GM19351 (cell line): ENCODE results near the gene SLC29A3.
"Not testable (repeated sequence)": the region's sequence is repeated elsewhere in the genome, so short reads cannot be mapped to it uniquely, and the experiment has no call there.

ENCODE experiments used
- ATAC-seq: cut with Tn5 transposase; IDR thresholded peaks from one replicate; pipeline ENCODE4 v1.9.1; 2021; ENCODE audit warnings: mild to moderate bottlenecking, moderate library complexity; ENCODE audit not compliant: unreplicated experiment

The SLC29A3 gene

DNA sequence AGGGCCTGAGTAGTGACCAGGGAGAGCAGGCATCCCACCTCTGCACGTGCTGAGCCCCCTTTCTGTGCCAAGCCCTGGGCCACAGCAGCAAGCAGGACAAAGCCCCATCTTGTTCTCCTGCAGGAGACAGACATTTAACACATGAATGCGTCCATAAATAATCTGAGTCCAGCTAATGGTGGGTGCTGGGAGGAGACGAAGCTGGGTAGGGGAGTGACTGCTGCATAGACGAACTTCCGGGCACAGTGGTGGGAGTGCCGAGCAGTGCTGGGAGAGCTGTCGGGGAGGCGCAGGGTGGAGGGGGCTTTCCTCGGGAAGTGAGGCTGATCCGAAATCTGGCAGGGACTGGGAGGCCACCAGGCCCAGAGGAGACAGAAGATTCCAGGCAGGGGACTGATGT is 35.2 kb upstream of the SLC29A3 start:
- no peak for ATAC-seq

DNA sequence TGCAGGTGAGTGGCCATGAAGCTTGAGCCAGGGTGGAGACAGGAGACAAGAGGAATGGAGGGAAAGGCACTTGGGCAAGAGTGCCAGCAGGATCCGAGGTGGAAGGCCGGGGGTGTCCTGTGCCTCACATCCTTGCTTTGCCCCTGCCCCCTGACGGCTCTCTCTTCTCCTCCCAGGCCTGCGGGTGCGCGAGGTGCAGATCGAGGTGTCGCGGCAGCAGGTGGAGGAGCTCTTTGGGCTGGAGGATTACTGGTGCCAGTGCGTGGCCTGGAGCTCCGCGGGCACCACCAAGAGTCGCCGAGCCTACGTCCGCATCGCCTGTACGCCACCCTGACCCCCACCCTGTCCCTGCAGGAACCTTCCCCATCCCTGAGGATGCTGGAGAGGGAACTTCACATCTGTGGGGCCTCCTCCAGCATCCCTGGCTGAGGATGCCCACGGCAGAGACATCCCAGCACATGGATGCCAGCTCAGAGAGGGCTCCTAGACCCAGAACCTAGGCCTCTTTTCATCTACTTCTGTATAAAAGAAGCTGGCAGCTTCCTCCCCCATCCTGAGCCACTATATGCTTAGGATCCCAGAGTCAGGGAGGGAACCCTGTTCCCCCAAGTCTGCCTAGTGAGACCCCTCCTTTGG is 34.4 kb upstream of the SLC29A3 start:
- ATAC-seq, result no peak

DNA sequence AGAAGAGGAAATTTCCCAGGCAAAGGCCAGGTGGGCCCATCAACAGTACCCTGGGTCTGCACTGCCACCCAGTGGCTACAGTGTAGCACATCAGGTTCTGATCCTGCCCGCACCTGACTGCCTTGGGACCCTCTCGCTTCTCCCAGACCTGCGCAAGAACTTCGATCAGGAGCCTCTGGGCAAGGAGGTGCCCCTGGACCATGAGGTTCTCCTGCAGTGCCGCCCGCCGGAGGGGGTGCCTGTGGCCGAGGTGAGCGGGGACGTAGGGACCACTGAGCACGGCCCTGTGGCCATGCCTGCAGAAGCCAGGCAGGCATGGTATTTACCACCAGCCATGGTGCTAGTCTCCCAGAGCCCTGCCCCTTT is 33.9 kb upstream of the SLC29A3 start:
- no peak for ATAC-seq

DNA sequence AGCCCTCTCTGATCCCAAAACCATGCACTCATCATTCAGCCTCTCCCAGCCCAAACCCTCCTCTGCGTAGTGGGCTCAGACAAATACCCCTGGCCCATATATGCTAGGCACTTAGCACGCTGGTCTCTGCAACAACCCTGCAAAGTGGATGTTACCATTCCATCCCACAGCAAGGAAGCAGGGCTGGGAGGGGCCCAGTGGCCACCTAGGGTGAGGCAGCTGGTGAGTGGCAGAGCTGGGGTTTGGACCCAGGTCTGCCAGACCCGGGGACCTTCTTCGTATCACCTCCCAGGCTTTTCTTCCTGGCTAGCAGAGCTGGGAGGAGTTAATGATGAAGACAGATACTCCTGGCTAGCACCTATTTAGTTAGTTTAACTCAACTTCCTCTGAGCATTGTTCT is 33.1 kb upstream of the SLC29A3 start:
- no peak for ATAC-seq

DNA sequence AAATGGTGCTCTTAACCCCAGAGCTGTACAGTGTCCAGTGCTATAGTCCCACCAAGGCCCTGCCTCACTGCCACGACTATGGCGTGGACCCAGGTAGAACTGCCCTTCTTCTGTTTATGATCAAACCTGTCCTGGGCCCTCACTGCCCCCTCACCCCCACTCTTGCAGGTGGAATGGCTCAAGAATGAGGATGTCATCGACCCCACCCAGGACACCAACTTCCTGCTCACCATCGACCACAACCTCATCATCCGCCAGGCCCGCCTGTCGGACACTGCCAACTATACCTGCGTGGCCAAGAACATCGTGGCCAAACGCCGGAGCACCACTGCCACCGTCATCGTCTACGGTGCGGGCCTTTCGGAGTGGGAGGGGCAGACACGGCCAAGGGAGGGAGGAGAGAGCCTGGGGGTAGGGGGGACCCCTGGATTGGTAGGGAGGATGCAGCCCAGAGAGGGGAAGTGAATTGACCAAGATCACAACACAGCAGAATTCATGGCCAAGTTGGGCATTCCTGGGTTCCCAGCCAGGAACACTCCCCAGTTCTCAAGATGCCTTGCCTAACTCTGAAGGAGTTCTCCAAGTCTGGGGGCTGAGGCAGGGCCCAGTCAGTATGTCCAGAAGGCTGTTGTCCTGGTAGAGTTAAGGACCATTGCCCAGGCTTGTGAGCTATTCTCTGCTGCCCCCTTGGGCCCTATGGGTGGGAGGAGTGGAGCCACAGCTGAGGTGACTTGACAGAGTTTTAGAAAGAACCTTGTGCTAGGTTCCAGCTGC is 32.4 kb upstream of the SLC29A3 start:
- no peak for ATAC-seq

DNA sequence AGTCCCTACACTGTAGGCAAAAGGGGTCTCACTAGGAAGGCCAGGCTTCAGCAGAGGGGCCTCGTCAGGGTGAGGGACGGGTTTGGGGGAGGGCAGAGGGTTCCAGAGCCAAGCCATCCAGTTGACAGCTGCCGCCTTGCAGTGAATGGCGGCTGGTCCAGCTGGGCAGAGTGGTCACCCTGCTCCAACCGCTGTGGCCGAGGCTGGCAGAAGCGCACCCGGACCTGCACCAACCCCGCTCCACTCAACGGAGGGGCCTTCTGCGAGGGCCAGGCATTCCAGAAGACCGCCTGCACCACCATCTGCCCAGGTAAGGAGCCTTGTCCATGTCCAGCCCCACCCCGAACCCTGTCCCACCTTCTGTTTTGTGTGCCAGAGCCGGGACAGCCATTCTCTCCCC is 31.6 kb upstream of the SLC29A3 start:
- ATAC-seq, result no peak

DNA sequence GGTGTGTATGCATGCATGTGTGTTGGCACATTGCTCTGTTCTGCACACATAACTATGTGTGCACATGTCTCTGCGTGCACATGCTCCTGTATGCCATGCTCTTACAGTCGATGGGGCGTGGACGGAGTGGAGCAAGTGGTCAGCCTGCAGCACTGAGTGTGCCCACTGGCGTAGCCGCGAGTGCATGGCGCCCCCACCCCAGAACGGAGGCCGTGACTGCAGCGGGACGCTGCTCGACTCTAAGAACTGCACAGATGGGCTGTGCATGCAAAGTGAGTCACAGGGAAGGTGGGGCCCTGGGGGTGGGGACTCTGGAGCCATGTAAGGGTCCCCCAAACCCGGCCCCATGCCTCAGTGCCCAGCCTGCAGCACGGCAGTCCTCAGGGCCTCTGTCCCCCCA is 30.6 kb upstream of the SLC29A3 start:
- no peak for ATAC-seq

DNA sequence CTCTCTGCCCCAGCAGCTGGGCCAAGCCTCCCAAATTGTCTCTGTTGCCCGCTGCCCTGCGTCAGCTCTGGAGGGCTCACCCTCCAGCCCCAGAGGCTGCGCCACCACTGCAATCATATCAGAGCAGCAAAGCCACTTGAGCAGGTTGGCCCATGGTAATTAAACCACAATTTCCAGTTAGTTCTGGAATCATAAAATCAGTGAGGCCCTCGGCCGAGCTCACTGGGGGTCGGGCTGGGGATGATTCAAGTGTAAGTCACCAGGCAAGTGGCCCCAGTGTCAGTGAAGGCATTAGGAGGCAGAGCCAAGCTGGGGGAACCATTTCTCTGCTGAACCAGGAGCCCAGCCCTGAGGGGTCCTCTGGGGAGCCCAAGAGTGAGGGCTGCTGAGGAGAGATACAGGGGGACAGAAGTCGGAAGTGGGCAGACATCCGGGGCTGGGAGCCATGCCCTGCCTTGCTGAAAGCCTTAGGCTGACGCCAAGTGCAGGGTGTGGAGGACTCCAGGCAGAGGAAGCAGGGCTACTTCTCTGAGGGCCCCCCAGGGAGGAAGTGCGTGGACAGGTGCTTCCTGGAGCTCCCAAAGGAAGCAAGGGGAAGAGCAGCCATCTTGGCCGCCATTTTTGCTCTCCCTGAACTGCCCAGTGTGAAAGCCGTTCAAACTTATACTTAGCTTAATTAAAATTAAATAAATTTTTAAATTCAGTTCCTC is 29.5 kb upstream of the SLC29A3 start:
- ATAC-seq, result no peak

DNA sequence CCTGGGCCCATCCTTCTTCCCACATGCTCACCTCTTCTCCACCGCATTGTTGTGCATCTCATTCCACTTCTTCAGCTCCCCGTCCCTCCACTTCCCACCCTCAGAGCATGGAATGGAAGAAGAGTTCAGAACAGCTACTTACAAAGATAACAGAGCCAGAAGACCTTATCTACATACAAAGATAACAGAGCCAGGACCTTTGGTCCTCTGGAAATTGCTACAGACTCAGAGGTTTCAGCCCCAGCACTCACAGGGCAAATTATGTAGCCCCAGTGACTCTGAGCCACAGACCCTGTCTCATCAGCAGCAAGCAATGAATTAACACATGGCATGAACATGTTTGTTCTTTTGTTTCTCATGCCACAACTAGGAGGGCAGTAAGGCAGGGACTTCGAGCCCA is 28.7 kb upstream of the SLC29A3 start:
- ATAC-seq, result no peak

DNA sequence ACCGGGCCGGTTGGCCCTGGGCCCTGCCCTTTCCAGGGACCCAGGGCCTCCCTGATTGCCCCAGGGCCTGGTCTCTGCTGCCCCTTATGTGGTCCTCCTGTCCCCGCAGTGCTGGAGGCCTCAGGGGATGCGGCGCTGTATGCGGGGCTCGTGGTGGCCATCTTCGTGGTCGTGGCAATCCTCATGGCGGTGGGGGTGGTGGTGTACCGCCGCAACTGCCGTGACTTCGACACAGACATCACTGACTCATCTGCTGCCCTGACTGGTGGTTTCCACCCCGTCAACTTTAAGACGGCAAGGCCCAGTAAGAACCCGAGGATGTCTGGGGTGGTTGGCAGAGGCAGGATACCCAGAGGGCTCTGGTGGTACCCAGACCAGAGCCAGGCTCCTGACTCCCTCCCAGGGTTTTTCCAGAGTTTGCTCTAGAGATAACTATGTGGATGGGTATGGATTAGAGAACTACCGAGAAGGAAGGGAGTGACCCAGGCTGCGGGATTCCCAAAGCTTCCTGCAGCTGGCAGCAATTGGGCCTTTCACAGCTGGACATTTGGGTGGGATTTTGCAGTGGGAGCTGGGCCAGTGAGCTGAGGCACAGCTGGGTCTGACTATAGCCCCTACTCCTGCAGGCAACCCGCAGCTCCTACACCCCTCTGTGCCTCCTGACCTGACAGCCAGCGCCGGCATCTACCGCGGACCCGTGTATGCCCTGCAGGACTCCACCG is 28.1 kb upstream of the SLC29A3 start:
- ATAC-seq, result no peak

DNA sequence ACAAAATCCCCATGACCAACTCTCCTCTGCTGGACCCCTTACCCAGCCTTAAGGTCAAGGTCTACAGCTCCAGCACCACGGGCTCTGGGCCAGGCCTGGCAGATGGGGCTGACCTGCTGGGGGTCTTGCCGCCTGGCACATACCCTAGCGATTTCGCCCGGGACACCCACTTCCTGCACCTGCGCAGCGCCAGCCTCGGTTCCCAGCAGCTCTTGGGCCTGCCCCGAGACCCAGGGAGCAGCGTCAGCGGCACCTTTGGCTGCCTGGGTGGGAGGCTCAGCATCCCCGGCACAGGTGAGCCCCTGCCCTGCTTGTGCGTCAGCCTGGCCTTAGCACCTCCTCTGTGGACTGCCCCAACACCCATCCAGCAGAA is 27.5 kb upstream of the SLC29A3 start:
- no peak for ATAC-seq

DNA sequence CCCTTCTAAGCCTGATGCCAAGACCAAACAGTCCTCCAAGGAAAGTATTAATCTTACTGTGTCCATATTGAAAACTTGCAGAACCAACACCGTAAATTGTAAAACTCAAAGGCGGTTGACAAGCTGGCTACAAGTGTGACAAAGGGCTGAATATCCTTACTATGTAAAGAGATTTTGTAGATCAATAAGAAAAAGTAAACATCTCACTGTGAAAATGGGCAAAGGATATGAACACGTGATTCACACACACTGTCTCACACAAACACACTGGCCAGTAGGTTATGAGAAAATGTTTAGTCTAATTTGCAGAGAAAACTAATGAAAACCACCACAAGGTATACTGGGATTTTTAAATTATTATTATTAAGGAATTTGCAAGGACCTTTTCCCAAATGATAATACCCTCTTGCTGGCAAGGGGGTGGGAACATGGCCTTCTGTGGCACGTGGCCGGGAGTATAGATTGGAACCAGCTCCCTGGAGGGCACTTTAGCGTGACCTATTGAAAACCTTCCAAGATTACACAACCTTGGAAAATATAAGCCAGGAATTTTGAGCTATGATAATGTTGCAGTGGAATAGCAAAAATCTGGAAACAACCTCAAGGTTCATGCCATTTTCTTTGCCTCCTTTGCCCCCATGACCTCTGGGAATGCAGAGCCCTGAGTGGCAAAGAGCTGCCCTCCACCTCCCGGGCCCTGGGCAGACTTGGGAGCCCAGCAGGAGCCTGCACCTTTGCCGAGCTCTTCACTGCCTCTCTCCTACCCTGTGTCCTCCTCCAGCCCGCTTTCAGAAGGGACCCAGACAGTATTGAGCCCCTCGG is 26.2 kb upstream of the SLC29A3 start:
- ATAC-seq, result no peak

DNA sequence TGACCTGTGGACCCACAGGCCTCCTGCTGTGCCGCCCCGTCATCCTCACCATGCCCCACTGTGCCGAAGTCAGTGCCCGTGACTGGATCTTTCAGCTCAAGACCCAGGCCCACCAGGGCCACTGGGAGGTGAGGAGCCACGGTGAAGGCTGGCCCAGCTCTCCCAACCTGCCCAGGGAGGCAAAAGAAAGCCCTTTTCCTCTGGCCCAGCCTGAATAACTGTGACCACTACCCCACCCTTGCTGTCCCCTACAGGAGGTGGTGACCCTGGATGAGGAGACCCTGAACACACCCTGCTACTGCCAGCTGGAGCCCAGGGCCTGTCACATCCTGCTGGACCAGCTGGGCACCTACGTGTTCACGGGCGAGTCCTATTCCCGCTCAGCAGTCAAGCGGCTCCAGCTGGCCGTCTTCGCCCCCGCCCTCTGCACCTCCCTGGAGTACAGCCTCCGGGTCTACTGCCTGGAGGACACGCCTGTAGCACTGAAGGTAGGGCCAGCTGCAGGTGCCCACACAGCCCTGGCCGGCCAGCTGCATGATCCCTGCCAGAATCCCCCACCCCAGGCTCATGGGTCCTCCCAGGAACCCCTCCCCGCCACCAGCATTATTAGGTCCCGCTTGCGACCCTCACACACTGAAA is 25.5 kb upstream of the SLC29A3 start:
- ATAC-seq, result no peak

DNA sequence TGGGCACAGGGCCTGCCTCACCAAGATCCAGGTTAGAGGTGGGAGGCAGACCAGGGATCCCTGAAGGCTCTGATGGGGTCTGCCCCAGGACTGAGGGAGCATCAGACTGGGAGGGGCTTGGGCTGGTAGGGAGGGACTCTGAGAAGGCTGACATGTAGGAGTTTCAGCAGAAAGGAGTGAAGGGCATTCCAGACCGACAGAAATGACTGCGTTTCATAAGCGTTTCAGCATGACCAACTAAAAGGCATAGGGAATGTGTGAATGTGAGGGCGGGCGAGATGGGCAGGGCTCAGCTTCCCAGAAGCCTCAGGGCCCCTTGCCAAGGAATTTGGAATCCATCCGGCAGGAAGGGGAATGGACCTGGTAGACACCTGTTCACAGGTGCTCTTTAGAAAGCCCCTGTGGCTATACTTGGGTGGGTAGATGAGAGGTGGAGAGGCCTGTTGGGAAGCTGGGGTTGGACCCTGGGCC is 24.9 kb upstream of the SLC29A3 start:
- ATAC-seq, result no peak

DNA sequence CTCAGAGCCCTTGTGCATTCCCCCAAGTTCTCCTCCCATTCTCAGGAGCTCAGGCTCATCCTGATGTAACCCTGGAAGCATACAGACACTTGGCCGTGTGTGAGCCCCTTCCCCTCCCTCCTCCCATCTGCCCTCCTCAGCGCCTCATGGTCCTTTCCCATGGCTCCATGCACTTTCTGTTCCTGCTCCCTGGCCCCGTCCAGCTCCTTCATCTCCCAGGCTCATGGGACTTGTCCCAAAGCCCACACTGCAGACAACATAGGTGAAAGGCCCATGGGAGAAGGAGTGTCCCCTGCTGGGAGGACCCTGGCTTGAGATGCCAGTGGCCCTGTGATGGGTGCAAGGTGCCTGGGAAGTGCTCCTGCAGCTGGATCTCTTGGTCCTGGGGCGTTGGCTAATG is 24.2 kb upstream of the SLC29A3 start:
- ATAC-seq, result no peak

DNA sequence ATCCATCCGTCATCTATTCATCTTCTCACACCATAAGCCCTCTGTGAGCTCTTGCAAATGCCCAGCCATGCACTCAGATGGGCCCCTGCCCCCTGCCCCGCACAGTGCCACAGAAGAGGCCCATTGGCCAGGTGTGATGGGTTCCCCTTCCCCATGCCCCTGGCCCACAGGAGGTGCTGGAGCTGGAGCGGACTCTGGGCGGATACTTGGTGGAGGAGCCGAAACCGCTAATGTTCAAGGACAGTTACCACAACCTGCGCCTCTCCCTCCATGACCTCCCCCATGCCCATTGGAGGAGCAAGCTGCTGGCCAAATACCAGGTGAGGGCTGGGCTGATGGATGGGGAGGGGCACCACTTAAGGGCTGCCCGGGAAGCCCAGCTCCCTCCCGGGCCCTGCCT is 23.4 kb upstream of the SLC29A3 start:
- no peak for ATAC-seq

DNA sequence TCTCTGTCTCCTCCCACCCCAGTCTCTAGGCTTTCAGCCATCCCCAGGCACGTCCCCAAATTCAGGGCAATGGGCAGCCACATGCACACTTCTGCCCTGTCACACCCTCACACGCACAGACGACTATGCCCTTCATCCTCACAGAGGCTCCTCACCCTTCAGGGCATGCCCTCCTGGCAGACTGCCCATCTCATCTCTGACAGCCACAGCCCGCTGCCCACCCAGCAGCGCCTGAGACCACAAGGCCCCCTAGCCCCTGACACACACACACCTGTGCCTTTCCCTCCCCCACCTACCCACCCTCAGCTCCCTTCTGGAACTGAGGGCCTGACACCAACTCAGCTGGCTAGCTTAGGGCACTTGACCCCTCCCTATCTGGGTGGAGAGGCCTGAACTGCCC is 23.0 kb upstream of the SLC29A3 start:
- no peak for ATAC-seq

DNA sequence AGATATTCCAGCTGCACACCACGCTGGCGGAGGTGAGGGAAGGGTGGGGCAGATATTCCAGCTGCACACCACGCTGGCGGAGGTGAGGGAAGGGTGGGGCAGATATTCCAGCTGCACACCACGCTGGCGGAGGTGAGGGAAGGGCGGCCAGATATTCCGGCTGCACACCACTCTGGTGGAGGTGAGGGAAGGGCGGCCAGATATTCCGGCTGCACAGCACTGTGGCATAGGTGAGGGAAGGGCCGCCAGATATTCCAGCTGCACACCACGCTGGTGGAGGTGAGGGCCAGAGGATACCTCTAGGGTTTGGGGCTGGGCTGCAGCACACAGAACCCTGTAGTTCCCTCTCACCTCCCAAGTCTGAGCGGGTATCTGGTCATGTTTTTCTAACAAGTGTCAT is 22.2 kb upstream of the SLC29A3 start:
- ATAC-seq, result not testable (repeated sequence)

DNA sequence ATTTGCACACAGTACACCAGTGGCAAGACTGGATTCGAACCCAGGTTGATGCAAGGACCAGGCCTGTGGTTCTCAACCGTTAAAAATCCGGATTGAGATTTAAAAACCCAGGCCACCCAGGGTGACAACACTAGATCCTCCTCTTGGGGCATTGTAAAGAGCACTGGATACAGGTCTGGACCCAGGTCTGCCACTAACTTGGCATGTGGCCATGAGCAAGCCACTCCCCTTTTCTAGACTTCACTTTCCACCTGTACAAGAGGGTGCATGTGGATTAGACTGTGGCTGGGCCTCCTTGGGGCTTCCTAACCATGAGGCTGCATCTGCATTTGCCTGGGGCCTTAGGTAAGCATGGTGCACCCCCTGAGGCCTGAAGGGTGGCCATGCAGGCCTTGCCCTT is 21.7 kb upstream of the SLC29A3 start:
- ATAC-seq, result no peak

DNA sequence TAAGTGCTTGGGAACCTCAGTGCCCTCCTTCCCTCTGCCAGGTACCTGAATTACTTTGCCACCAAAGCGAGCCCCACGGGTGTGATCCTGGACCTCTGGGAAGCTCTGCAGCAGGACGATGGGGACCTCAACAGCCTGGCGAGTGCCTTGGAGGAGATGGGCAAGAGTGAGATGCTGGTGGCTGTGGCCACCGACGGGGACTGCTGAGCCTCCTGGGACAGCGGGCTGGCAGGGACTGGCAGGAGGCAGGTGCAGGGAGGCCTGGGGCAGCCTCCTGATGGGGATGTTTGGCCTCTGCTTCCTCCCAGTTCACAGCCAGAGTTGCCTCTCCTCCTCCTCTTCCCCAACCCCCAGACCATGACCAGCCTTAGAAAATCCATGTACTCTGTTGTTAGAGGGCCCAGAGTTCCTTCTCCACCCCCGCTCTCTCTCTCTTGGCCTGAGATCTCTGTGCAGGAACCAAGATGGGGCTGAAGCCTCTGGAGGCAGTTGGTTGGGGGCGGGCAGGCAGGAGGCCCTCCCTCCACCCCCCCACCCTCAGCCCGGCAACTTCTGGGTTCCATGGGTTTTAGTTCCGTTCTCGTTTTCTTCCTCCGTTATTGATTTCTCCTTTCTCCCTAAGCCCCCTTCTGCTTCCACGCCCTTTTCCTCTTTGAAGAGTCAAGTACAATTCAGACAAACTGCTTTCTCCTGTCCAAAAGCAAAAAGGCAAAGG is 19.8 kb upstream of the SLC29A3 start:
- ATAC-seq, result no peak
